GM12873 (cell line): ENCODE measurements around the gene KNCN.

Source experiments
- CTCF ChIP-seq: IDR thresholded peaks from 2 replicates; pipeline ENCODE4 v1.5.1; 2012; ENCODE audit warnings: low read depth, mild to moderate bottlenecking, moderate library complexity, low read length, control low read depth; ENCODE audit not compliant: insufficient read depth; ENCODE audit errors: missing control alignments

KNCN gene

GRCh38 chr1:46527474-46528296, 23.8 kb downstream of the KNCN start:
- peak; percentile 99 for TF ChIP-seq CTCF

- TF ChIP-seq CTCF: no peak
Measured at GRCh38 chr1:46526691-46527291, 24.7 kb downstream of the KNCN start.

- no peak for TF ChIP-seq CTCF
Measured at GRCh38 chr1:46526013-46526690, 25.3 kb downstream of the KNCN start.

- no peak for TF ChIP-seq CTCF
Measured at GRCh38 chr1:46525253-46525983, 26.0 kb downstream of the KNCN start.

GRCh38 chr1:46524843-46525242, 26.6 kb downstream of the KNCN start:
- no peak for TF ChIP-seq CTCF

GRCh38 chr1:46523496-46524353, 27.7 kb downstream of the KNCN start:
- no peak for TF ChIP-seq CTCF

GRCh38 chr1:46522969-46523320, 28.5 kb downstream of the KNCN start:
- no peak for TF ChIP-seq CTCF
